GM12865 (cell line): Measurements from ENCODE around the gene CDC37.
"Not testable (repeated sequence)": the region's sequence is repeated elsewhere in the genome, so short reads cannot be mapped to it uniquely, and the experiment has no call there.

ENCODE experiments used
- DNase-seq: peaks from one replicate; pipeline ENCODE4 v3.0.0; 2010; ENCODE audit warnings: low read depth
- H3K4me3 ChIP-seq: 2 replicates; pipeline ENCODE4 v1.5.1; 2011; ENCODE audit warnings: mild to moderate bottlenecking, low read depth, low read length, control low read depth
- CTCF ChIP-seq: IDR thresholded peaks from 2 replicates; pipeline ENCODE4 v1.5.1; 2011; ENCODE audit warnings: low read length, control low read depth, low read depth, inconsistent platforms; ENCODE audit not compliant: insufficient read depth; ENCODE audit errors: missing control alignments

Gene CDC37

GRCh38 chr19:10416083-10416379, 12.7 kb upstream of the CDC37 start:
- peak overlapping the region; percentile 53 for H3K4me3 ChIP-seq
- no peak for TF ChIP-seq CTCF
- DNase-seq = no peak

DNA sequence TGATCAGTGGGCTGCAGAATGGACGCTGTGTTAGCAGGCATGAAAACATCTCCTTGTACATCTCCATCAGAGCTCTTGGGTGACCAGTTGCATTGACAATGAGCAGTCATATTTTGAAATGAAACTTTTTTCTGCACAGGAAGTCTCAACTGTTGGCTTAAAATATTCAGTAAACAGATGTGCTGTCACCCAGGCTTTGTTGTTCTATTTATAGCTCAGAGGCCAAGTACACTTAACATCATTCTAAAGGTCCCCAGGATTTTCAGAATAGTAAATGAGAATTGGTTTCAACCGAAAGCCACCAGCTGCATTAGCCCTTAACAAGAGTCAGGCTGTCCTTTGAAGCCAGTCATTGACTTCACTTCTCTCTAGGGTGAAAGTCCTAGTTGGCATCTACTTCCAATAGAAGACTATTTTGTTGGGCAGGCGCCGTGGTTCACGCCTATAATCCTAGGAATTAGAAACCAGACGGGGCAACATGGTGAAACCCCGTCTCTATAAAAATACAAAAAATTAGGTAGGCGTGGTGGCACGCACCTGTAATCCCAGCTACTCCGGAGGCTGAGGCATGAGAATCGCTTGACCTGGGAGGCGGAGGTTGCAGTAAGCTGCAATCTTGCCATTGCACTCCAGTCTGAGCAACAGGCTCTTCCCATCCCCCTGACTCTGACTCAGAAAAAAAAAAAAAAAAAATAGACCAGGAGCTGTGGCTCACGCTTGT, 9.1 kb upstream of the CDC37 start:
- peak; percentile 95 for DNase-seq
- peak overlapping the region; percentile 11; the same call in 1 of the 2 replicates for H3K4me3 ChIP-seq
- no peak for TF ChIP-seq CTCF

- H3K4me3 ChIP-seq, DNase-seq: not testable (repeated sequence)
Measured at GRCh38 chr19:10411224-10411623, 7.9 kb upstream of the CDC37 start.

DNA sequence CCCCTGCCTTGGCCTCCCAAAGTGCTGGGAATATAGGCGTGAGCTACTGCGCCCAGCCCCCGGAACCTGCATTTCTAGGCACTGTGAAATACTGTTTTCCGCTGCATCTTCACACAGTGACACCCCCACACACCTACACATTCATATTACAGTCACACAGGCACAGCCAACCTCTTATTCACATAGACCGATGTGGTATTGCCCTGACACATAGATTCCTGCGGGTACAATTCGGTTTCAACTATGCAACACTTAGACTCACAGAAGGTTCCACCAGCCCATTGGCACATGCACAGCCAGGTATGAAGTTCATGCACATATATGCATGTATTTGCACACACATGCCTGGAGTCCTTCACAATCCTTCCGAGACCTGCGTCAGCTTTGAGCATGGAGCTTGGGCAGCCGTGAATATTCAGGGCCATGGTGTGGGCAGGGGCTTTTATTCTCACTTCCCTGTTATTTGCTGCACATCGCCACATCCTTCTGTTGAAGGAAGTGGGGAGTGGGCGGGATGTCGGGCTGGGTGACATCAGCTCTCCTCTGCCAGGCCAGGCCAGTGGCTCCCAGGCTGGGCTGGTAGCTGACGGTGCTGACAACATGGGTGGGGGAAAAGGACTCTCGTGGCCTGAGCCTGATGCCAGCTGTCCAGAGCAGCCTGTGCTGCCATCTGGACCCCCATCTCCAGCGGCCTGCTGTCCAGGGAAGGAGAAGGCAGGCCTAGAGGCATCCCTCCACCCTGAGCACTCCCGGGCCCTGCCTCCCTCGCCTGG, 5.4 kb upstream of the CDC37 start:
- no peak for TF ChIP-seq CTCF
- H3K4me3 ChIP-seq = no peak overlapping the region
- peak; percentile 62 for DNase-seq

GRCh38 chr19:10407096-10407495, 3.8 kb upstream of the CDC37 start:
- H3K4me3 ChIP-seq = no peak overlapping the region
- no peak for TF ChIP-seq CTCF
- no peak for DNase-seq

- no peak for DNase-seq
- no peak overlapping the region for H3K4me3 ChIP-seq
- TF ChIP-seq CTCF = no peak
Measured at GRCh38 chr19:10406191-10406590, 2.8 kb upstream of the CDC37 start.

DNA sequence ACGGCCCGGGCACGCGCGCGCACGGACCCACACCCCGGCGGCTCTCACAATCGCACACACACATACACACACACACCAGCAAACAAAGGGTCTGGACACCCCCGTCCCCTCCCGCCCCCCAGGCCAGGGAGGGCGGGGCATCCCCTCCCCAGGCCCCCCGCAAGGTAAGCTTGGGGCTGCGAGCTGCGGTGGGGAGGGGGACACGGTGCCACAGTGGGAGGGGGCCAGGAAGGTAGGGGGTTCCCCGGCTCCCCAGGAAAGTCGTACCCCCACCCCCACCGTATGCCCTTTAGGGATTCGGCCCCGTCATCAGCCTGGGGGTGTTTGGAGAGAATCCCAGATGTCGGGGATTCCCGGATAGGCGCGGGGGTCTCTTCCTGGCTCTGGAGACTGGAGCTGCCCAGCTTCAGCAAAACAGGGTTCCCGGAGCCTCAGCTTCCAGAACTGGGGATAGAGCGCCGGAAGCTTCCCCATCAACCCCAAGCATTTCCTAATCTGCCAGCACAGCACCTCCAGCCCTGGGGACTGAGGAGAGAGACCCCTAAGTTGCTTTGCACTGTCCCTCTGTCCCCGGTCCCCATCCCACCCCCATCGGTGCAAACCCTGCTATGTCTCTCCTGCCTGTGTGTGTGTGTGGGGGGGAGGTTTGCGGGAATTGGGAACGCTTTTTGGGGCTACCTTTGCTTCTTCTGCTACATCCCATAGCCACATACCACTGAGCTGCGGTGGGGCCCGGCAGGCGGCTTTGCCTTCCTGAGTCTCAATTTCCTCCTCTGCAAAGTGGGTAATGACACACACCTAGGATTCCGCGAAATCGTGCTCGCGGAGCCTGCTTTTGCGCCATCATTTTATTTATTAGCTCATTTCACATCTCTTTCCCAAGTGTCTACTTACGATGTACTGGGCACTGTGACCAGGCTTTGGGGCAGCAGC, 1.8 kb upstream of the CDC37 start:
- DNase-seq = no peak
- H3K4me3 ChIP-seq = peak overlapping the region; percentile 96
- TF ChIP-seq CTCF = no peak
